Esophagus squamous epithelium (tissue), 4 donors: Measurements from ENCODE around the gene FGF14.

ENCODE experiments used
- POLR2A ChIP-seq, 4 donors: fragments of 450-650 bp; IDR thresholded peaks; one replicate each; pipeline ENCODE4 v1.6.1; 2017; ENCODE audit warnings: antibody characterized with exemption in 4 of 4, mild to moderate bottlenecking in 4 of 4, moderate library complexity in 3 of 4
- TF ChIP-seq, protein P1 (sequence below), 6 experiments: fragments of 450-650 bp in 4 of 6; fragments of 200-600 bp in 2 of 6; sonication (generic) in 2 of 6; IDR thresholded peaks; one replicate each; pipeline ENCODE4 v1.5.1; 2016 to 2019; ENCODE audit warnings: antibody characterized with exemption in 6 of 6, mild to moderate bottlenecking in 4 of 6, moderate library complexity in 4 of 6

DNA sequence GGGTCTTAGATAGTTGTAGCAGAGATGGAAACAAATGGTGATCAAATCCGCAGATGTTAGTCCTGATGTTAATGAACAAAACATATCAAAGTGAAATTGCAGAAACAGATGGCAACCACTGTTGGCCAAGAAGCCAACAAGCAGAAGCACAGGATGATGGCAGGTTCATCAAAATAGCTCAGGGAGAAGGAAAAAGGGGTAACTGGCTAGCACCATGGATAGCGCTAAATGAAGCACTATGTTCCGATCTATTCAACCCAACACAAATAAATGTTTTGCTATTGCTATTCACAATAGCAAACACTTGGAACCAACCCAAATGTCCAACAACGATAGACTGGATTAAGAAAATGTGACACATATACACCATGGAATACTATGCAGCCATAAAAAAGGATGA, 413.7 kb downstream of the FGF14 start:
- TF ChIP-seq, protein P1, sequence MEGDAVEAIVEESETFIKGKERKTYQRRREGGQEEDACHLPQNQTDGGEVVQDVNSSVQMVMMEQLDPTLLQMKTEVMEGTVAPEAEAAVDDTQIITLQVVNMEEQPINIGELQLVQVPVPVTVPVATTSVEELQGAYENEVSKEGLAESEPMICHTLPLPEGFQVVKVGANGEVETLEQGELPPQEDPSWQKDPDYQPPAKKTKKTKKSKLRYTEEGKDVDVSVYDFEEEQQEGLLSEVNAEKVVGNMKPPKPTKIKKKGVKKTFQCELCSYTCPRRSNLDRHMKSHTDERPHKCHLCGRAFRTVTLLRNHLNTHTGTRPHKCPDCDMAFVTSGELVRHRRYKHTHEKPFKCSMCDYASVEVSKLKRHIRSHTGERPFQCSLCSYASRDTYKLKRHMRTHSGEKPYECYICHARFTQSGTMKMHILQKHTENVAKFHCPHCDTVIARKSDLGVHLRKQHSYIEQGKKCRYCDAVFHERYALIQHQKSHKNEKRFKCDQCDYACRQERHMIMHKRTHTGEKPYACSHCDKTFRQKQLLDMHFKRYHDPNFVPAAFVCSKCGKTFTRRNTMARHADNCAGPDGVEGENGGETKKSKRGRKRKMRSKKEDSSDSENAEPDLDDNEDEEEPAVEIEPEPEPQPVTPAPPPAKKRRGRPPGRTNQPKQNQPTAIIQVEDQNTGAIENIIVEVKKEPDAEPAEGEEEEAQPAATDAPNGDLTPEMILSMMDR (IDR thresholded peaks at IDR 0.05), result no peak
- no peak for TF ChIP-seq POLR2A (IDR thresholded peaks at IDR 0.05)
